Measurements from ENCODE around the gene PANK4. TPM values are rescaled to one million over a fixed set of nuclear protein-coding genes. Genes with fewer than 3 reads are reported as not detected.
"Not testable (repeated sequence)": the region's sequence is repeated elsewhere in the genome, so short reads cannot be mapped to it uniquely, and the experiment has no call there.

The PANK4 gene
- total RNA-seq, 1 experiment from 2014 or later = 45.6 TPM

- DNase-seq (ENCODE audit: low spot score); BruUV-seq (replicated peaks); H3K9me3 ChIP-seq (ENCODE audit: low read depth, low read length, poor library complexity, severe bottlenecking); CTCF ChIA-PET; POLR2A ChIA-PET (ENCODE audit: low non-redundant PET); H3K4me3 ChIP-seq (ENCODE audit: low read depth, low read length, poor library complexity, severe bottlenecking); H3K27me3 ChIP-seq (replicated peaks; ENCODE audit: insufficient read depth, low read depth, low read length, poor library complexity); H3K27ac ChIP-seq (ENCODE audit: low read depth, low read length, poor library complexity, severe bottlenecking); H3K36me3 ChIP-seq (ENCODE audit: insufficient read depth, low read length, poor library complexity, severe bottlenecking): not testable (repeated sequence)
- intact Hi-C loops (cut with micrococcal nuclease; ENCODE audit: unreplicated experiment) = loop anchor here (5.0 to 10.0 kb wide), 2 partner anchors 352 to 875 kb away; no protein-coding TSS in a partner anchor
- peaks cover 24% of the 10 kb centered on the region for H3K4me1 ChIP-seq (ENCODE audit: insufficient read depth, low read length, poor library complexity, severe bottlenecking)
These were observed 23.1 kb upstream of the PANK4 start for GRCh38 chr1:2549367-2550029.

GRCh38 chr1:2548068-2548589, 21.7 kb upstream of the PANK4 start:
- POLR2A ChIA-PET (ENCODE audit: low non-redundant PET) = no interaction called here
- intact Hi-C loops (cut with micrococcal nuclease; ENCODE audit: unreplicated experiment) = loop anchor here (1.0 to 5.0 kb wide), 2 partner anchors 134 to 351 kb away; no protein-coding TSS in a partner anchor
- Histone ChIP-seq H3K4me1 (ENCODE audit: insufficient read depth, low read length, poor library complexity, severe bottlenecking) (peaks cover 24% of the 10 kb centered on the region), H3K36me3 (ENCODE audit: insufficient read depth, low read length, poor library complexity, severe bottlenecking) (no peaks in the 10 kb centered on the region), H3K27ac (ENCODE audit: low read depth, low read length, poor library complexity, severe bottlenecking) (peak overlapping the region; percentile 56), H3K4me3 (ENCODE audit: low read depth, low read length, poor library complexity, severe bottlenecking) (no peak overlapping the region), H3K27me3 (replicated peaks; ENCODE audit: insufficient read depth, low read depth, low read length, poor library complexity) (no peaks in the 10 kb centered on the region), H3K9me3 (ENCODE audit: low read depth, low read length, poor library complexity, severe bottlenecking) (no peaks in the 10 kb centered on the region)
- CTCF ChIA-PET = interaction anchor here (0.6 kb wide), 1 partner anchor 1067 kb away, joined by 5 read pairs; no protein-coding TSS in a partner anchor
- no TSS peak for BruUV-seq (replicated peaks)
- TF ChIP-seq EZH2 (IDR thresholded peaks at IDR 0.05; ENCODE audit: borderline replicate concordance, low read depth, low read length, poor library complexity, severe bottlenecking) (no peak), CTCF (conservative IDR thresholded peaks at IDR 0.05; ENCODE audit: low read depth, low read length) (peak; percentile 95)
- DNase-seq (ENCODE audit: low spot score) = peak; percentile 77

- H3K4me1 ChIP-seq (ENCODE audit: insufficient read depth, low read length, poor library complexity, severe bottlenecking) = peaks cover 24% of the 10 kb centered on the region
- H3K4me3 ChIP-seq (ENCODE audit: low read depth, low read length, poor library complexity, severe bottlenecking) = peak overlapping the region; percentile 49
- intact Hi-C loops (cut with micrococcal nuclease; ENCODE audit: unreplicated experiment) = loop anchor here (1.0 to 5.0 kb wide), 2 partner anchors 133 to 350 kb away; no protein-coding TSS in a partner anchor
- H3K9me3 ChIP-seq (ENCODE audit: low read depth, low read length, poor library complexity, severe bottlenecking) = no peaks in the 10 kb centered on the region
- no TSS peak for BruUV-seq (replicated peaks)
- no peaks in the 10 kb centered on the region for H3K27me3 ChIP-seq (replicated peaks; ENCODE audit: insufficient read depth, low read depth, low read length, poor library complexity)
- TF ChIP-seq EZH2 (IDR thresholded peaks at IDR 0.05; ENCODE audit: borderline replicate concordance, low read depth, low read length, poor library complexity, severe bottlenecking) (no peak), CTCF (conservative IDR thresholded peaks at IDR 0.05; ENCODE audit: low read depth, low read length) (no peak)
- POLR2A ChIA-PET (ENCODE audit: low non-redundant PET) = no interaction called here
- CTCF ChIA-PET = interaction anchor here (1.0 kb wide), 1 partner anchor 133 kb away, joined by 8 read pairs; no protein-coding TSS in a partner anchor
- DNase-seq (ENCODE audit: low spot score) = peak; percentile 36
- H3K27ac ChIP-seq (ENCODE audit: low read depth, low read length, poor library complexity, severe bottlenecking) = peak overlapping the region; percentile 76
- no peaks in the 10 kb centered on the region for H3K36me3 ChIP-seq (ENCODE audit: insufficient read depth, low read length, poor library complexity, severe bottlenecking)
These were observed 21.0 kb upstream of the PANK4 start for GRCh38 chr1:2547210-2548067.

Data from A673 (cell line).